SK-N-SH (cell line): Measurements from ENCODE around the gene MILR1. TPM values are rescaled to one million over a fixed set of nuclear protein-coding genes. Genes with fewer than 3 reads are reported as not detected.

Experiments used
- CTCF ChIA-PET: fragments of 300-600, 350-600 bp; formaldehyde crosslinking; extraction: SDS; loops from one replicate; lab custom pipeline; 2021; lab: Yijun Ruan, JAX
- POLR2A ChIA-PET: fragments of 350-600 bp; sonication (Branson Sonifier 250); formaldehyde crosslinking; extraction: SDS; loops from one replicate; lab custom pipeline; 2020; ENCODE audit warnings: antibody characterized with exemption, inconsistent platforms; lab: Yijun Ruan, JAX
- DNase-seq: peaks from one replicate; pipeline ENCODE4 v3.0.0; 2012
- H2AFZ ChIP-seq: fragments of 200-600 bp; sonication (generic); 2 replicates; pipeline ENCODE4 v1.8.1; 2016; ENCODE audit warnings: antibody characterized with exemption, mild to moderate bottlenecking, low read depth
- H3F3A ChIP-seq: fragments of 200-600 bp; sonication (generic); replicated peaks from 2 replicates; pipeline ENCODE3; 2016; ENCODE audit warnings: antibody characterized with exemption, mild to moderate bottlenecking; ENCODE audit not compliant: insufficient read depth
- H3K27ac ChIP-seq, 2 experiments: fragments of 200-500 bp in 1 of 2; fragments of 200-600 bp in 1 of 2; sonication (Bioruptor generic) in 1 of 2; sonication (generic), shearing (Covaris generic) in 1 of 2; 2 replicates each; pipeline versions ENCODE4 v1.5.1 to v1.6.1; 2014 to 2016; ENCODE audit warnings: low read depth in 2 of 2, inconsistent platforms in 1 of 2, low read length in 1 of 2, mild to moderate bottlenecking in 1 of 2, mixed read lengths in 1 of 2
- H3K27me3 ChIP-seq: fragments of 200-600 bp; sonication (generic), shearing (Covaris generic); 2 replicates; pipeline ENCODE4 v1.6.1; 2016; ENCODE audit warnings: mixed run types; ENCODE audit not compliant: insufficient read depth
- H3K36me3 ChIP-seq, 2 experiments: fragments of 200-500 bp in 1 of 2; fragments of 200-600 bp in 1 of 2; sonication (Bioruptor generic) in 1 of 2; sonication (generic) in 1 of 2; replicated peaks in 1 of 2; 2 replicates each; pipeline versions ENCODE3 to v1.5.1; 2014 to 2016; ENCODE audit warnings: low read length in 1 of 2, mild to moderate bottlenecking in 1 of 2; ENCODE audit not compliant: insufficient read depth in 2 of 2, control insufficient read depth in 1 of 2
- H3K4me1 ChIP-seq, 2 experiments: fragments of 200-500 bp in 1 of 2; fragments of 200-600 bp in 1 of 2; sonication (Bioruptor generic) in 1 of 2; sonication (generic), shearing (Covaris generic) in 1 of 2; 2 replicates each; pipeline versions ENCODE4 v1.5.1 to v1.6.1; 2014 to 2016; ENCODE audit warnings: low read depth in 1 of 2, low read length in 1 of 2, mixed run types in 1 of 2; ENCODE audit not compliant: insufficient read depth in 2 of 2, control insufficient read depth in 1 of 2
- H3K4me2 ChIP-seq: fragments of 200-600 bp; sonication (generic), shearing (Covaris generic); 2 replicates; pipeline ENCODE4 v1.6.1; 2017; ENCODE audit warnings: mixed run types
- H3K4me3 ChIP-seq, 2 experiments: fragments of 200-500 bp in 1 of 2; fragments of 200-600 bp in 1 of 2; sonication (Bioruptor generic) in 1 of 2; sonication (generic), shearing (Covaris generic) in 1 of 2; 2 replicates each; pipeline versions ENCODE4 v1.5.1 to v1.8.1; 2014 to 2016; ENCODE audit warnings: low read depth in 2 of 2, inconsistent platforms in 1 of 2, low read length in 1 of 2, mild to moderate bottlenecking in 1 of 2, mixed read lengths in 1 of 2, moderate library complexity in 1 of 2
- H3K79me2 ChIP-seq: fragments of 200-600 bp; sonication (generic); 2 replicates; pipeline ENCODE4 v1.8.1; 2017; ENCODE audit warnings: mild to moderate bottlenecking; ENCODE audit not compliant: insufficient read depth
- H3K9ac ChIP-seq: fragments of 200-600 bp; sonication (generic); 2 replicates; pipeline ENCODE4 v1.6.1; 2017; ENCODE audit warnings: mixed run types
- H3K9me2 ChIP-seq: fragments of 200-600 bp; sonication (generic); 2 replicates; pipeline ENCODE4 v1.6.1; 2017; ENCODE audit warnings: mixed run types
- H3K9me3 ChIP-seq: fragments of 200-600 bp; sonication (generic); 2 replicates; pipeline ENCODE4 v1.6.1; 2017; ENCODE audit warnings: mixed run types, mild to moderate bottlenecking, moderate library complexity
- H4K20me1 ChIP-seq: fragments of 200-600 bp; sonication (generic); 2 replicates; pipeline ENCODE4 v1.6.1; 2017; ENCODE audit warnings: mild to moderate bottlenecking, mixed run types; ENCODE audit not compliant: insufficient read depth
- POLR2AphosphoS5 ChIP-seq: IDR thresholded peaks from 2 replicates; pipeline ENCODE4 v1.6.1; 2012; ENCODE audit warnings: low read depth, low read length
- TAF1 ChIP-seq: IDR thresholded peaks from 2 replicates; pipeline ENCODE4 v1.6.1; 2012; ENCODE audit warnings: low read depth, mild to moderate bottlenecking, low read length, moderate library complexity, borderline replicate concordance
- USF1 ChIP-seq: IDR thresholded peaks from 2 replicates; pipeline ENCODE4 v1.4.0; 2012; ENCODE audit warnings: low read depth, borderline replicate concordance
- ZBTB33 ChIP-seq: IDR thresholded peaks from 2 replicates; pipeline ENCODE4 v1.4.0; 2012; ENCODE audit warnings: low read depth, borderline replicate concordance
- WGBS: methylation state at CpG from one replicate; pipeline ENCODE4 v1.1.6; 2017; ENCODE audit warnings: low lambda C conversion rate; 5-methylcytosine and 5-hydroxymethylcytosine counted together
- polyA plus RNA-seq, 3 experiments: library from polyadenylated mRNA; depleted of rRNA; stranded (reverse); fragments of >200 nt; gene quantifications; 2 replicates each; pipeline ENCODE4 v1.2.3, GENCODE V29; 2012

MILR1 gene
- polyA plus RNA-seq, 1 of the 3 experiments (the other 2 are of a cell fraction): 4.9 TPM

- H3K4me2 ChIP-seq: peak overlapping the region; percentile 90; the same call in 1 of the 2 replicates
- no peaks in the 10 kb centered on the region for H3K27me3 ChIP-seq
- H3K36me3 ChIP-seq: peaks cover 59 to 64% of the 10 kb centered on the region in 2 experiments
- peak overlapping the region; percentile 87 to 99; a peak in 3 of 4 replicates for H3K27ac ChIP-seq
- peaks cover 69% of the 10 kb centered on the region for H3F3A ChIP-seq
- H3K9ac ChIP-seq: peak overlapping the region; percentile 67; the same call in 1 of the 2 replicates
- H3K4me3 ChIP-seq: no peak overlapping the region; a peak in 1 of 4 replicates
- H4K20me1 ChIP-seq: peaks cover 64% of the 10 kb centered on the region
- H3K9me2 ChIP-seq: no peaks in the 10 kb centered on the region
- H3K79me2 ChIP-seq: peaks cover 76% of the 10 kb centered on the region
- CTCF ChIA-PET: interaction anchor here (0.6 to 13.6 kb wide), 9 partner anchors 7 to 469 kb away, joined by 3 to 122 read pairs (median 5); partner anchors contain the start of genes CEP95 and DDX5
- no peak overlapping the region for H2AFZ ChIP-seq
- peaks cover 35 to 42% of the 10 kb centered on the region in 2 experiments for H3K4me1 ChIP-seq
- TF ChIP-seq ZBTB33: no peak
- TF ChIP-seq TAF1: no peak
- peak; percentile 74 for TF ChIP-seq POLR2AphosphoS5
- POLR2A ChIA-PET: interaction anchor here (0.5 to 2.2 kb wide), 6 partner anchors 8 to 824 kb away, joined by 3 to 11 read pairs (median 4); partner anchors contain the start of gene CEP95
- WGBS: 84% methylated on average over 7 of the region's 7 CpGs
- DNase-seq: no peak
- H3K9me3 ChIP-seq: no peaks in the 10 kb centered on the region
Measured at GRCh38 chr17:64498308-64499203, 49.6 kb downstream of the MILR1 start.

GRCh38 chr17:64499805-64500486 lies 51.0 kb downstream of the MILR1 start:
- Histone ChIP-seq H3K36me3 (peaks cover 73 to 76% of the 10 kb centered on the region in 2 experiments), H3K4me1 (peaks cover 39 to 50% of the 10 kb centered on the region in 2 experiments), H3F3A (peaks cover 82% of the 10 kb centered on the region), H3K27me3 (no peaks in the 10 kb centered on the region), H3K9ac (no peak overlapping the region; the same call in 1 of the 2 replicates), H3K9me2 (no peaks in the 10 kb centered on the region), H3K9me3 (no peaks in the 10 kb centered on the region), H2AFZ (no peak overlapping the region), H3K79me2 (peaks cover 76% of the 10 kb centered on the region), H3K4me2 (peak overlapping the region; percentile 14; the same call in 1 of the 2 replicates), H3K4me3 (no peak overlapping the region), H4K20me1 (peaks cover 78% of the 10 kb centered on the region), H3K27ac (peak overlapping the region; percentile 43 to 87)
- TF ChIP-seq ZBTB33 (0 out of 2 replicates have a peak, but pooled peaks have one; percentile 15), POLR2AphosphoS5 (peak; percentile 13; the same call in 1 of the 2 replicates), USF1 (no peak)
- POLR2A ChIA-PET: no interaction called here
- 84% methylated on average over 6 of the region's 6 CpGs for WGBS
- DNase-seq: no peak
- CTCF ChIA-PET: interaction anchor here (0.9 to 13.6 kb wide), 3 partner anchors 9 to 79 kb away, joined by 3 to 122 read pairs (median 60); no protein-coding TSS in a partner anchor
